AG20443 (cell line): ENCODE measurements around the gene PTBP1.
A peak's percentile ranks its signal among the peaks of the same experiment; 100 is the strongest.
"Not testable (repeated sequence)": the region's sequence is repeated elsewhere in the genome, so short reads cannot be mapped to it uniquely, and the experiment has no call there.

Experiments
- DNase-seq: peaks from one replicate; pipeline ENCODE4 v3.0.0; 2012; ENCODE audit warnings: low spot score, mixed read lengths

Gene PTBP1

DNA sequence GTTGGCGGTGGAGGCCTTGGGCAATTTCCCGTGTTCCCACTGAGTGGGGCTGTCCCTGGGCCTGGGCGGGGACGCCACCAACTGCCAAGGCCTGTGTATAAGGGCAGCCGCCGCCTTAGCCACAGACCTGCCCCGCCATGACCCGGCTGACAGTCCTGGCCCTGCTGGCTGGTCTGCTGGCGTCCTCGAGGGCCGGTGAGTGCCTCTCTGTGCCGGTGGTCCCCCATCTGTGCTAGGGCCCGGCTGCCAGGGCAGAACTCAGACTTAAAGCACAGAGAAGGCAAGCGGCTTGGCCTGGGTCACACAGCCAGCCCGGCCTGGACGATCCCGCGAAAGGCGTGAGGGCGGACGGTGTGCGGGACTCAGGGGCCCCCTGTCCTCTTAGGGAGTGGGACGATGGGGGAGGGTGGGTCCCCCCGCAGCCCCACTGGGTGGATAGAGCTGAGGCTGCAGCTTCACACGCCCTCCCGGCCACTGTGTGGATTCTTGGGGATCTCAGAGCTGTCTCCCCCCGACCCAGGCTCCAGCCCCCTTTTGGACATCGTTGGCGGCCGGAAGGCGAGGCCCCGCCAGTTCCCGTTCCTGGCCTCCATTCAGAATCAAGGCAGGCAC lies 30.6 kb downstream of the PTBP1 start, which contains the start of gene AZU1:
Gene AZU1, plus strand, starts transcription at position 128 of the 612 bp plus-strand sequence. Its CDS starts 10 bp downstream, at position 138.
- peak; percentile 45 for DNase-seq

DNA sequence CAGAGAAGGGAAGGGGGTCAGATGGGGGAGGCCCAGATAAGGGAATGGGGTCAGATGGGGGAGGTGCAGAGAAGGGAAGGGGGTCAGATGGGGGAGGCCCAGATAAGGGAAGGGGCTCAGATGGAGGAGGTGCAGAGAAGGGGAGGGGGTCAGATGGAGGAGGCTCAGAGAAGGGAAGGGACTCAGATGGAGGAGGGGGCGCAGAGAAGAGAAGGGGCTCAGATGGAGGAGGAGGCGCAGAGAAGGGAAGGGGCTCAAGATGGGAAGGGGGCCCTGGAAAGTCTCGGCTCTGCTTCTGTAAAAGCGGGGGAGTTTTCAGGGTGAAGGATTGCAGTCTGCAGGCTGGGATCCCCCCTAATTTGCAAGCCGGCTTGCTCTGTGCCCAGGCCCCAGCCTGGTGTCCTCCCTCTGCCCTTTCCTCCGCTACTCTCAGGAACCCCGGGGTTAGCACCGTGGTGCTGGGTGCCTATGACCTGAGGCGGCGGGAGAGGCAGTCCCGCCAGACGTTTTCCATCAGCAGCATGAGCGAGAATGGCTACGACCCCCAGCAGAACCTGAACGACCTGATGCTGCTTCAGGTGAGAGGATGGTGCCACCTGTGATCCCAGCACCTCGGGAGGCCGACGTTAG lies 32.0 kb downstream of the PTBP1 start:
- no peak for DNase-seq

DNA sequence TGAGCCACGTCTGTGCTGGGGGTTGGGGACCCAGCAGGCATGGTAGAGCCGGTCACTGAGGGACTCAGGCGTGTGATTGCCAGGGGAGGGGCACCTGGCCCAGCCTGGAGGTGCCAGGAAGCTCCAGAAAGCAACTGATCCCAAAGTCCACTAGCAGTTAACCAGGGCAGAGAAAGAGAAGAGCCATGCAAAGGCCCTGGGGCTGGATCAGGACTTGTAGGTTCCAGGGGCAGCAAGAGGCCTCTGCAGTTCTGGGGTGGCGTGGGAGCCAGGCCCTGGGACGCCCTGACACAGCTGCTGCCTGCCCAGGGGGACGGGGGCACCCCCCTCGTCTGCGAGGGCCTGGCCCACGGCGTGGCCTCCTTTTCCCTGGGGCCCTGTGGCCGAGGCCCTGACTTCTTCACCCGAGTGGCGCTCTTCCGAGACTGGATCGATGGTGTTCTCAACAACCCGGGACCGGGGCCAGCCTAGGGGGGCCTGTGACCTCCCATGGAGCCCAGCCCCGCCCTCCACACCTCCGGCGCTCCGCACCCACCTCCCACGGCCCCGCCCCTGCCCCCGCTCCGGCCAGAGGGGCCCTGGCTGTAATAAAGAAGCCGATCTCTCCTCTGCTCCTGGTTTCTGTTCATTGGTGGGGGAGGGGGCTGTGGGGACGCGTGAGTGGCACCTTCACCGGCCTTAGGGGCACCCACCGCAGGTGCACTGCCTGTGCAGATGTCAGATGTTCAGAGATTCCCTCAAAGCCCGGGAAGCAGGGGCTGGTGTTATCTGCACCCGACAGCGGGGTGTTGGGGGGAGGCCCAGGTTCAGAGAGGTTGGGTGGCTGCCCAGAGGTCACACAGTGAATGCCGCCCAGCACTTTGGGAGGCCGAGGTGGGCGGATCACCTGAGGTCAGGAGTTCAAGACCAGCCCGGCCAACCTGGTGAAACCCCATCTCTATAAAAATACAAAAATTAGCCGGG lies 34.4 kb downstream of the PTBP1 start:
- DNase-seq: no peak

DNA sequence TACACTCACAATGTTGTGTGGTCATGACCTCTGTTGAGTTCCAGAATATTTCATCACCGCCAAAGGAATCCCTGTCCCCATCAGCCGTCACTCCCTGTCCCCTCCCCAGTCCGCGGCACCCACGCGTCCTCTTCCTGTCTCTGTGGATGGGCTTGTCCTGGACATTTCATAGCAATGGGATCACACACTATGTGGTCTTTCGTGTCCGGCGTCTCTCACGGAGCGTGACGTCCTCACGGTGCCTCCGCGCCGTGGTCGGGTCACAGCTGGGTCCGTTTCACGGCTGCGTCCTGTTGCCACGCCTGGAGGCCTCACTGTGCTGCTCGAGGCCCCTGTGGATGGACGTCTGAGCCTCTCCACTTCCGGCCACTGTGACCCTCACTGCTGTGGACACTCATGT lies 37.0 kb downstream of the PTBP1 start:
- no peak for DNase-seq

DNA sequence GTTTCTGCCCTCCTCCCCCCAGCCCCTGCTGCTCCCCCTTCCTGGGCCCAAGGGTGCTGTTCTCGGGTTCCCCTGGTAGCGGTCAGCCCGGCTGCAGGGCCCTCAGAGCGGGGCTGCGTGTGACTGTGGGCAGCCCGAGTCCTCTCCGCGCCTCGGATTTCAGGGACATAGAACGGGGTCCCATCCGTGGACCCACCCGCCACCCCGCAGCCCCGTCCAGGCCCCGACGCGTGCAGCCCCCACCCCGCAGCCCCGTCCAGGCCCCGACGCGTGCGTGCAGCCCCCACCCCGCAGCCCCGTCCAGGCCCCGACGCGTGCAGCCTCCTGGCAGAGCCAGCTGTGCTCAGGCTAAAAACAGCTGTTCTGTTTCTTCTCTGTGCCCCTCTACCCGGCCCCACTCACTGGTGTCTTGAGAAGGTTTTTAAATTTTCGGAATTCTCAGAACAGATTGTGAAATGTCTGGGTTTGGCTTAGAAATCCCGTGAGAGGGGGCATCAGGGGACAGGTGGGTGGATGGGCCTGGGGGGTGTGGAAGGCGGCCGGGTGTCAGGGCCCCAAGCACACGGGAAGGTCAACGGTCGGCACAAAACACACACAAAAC lies 38.1 kb downstream of the PTBP1 start:
- DNase-seq: no peak

DNA sequence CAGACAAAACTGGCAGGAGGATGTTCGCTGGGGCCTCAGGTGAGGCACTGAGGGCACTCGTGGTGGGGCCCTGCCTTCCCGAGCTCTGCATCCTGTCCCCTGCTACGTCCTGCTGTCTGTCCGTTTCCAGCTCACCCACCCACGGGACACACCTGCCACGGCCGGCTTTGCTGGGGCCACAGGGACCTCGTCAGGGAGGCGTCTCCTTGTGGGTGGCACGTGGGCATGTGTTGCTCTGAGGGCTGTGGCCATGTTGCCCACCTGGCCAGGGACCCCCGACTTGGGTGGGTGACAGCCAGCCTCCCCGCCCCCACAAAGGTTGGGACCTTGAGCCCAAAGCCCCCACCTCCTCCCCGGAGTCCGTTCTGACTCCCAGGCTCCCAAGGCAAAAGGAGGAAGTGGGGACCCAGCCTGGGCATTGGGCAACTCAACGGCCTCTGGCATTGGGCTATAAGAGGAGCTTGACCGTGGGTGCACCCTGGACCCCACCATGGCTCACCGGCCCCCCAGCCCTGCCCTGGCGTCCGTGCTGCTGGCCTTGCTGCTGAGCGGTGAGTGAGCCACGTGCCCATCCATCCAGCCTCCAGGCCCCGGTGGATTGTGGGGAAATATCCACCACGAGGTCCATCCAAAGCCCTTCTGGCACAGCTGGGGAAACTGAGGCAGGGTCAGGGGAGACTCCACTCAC lies 43.4 kb downstream of the PTBP1 start, which contains the start of gene PRTN3:
Gene PRTN3, plus strand, starts transcription at position 481 of the 688 bp plus-strand sequence. Its CDS starts 10 bp downstream, at position 491.
- DNase-seq: no peak

DNA sequence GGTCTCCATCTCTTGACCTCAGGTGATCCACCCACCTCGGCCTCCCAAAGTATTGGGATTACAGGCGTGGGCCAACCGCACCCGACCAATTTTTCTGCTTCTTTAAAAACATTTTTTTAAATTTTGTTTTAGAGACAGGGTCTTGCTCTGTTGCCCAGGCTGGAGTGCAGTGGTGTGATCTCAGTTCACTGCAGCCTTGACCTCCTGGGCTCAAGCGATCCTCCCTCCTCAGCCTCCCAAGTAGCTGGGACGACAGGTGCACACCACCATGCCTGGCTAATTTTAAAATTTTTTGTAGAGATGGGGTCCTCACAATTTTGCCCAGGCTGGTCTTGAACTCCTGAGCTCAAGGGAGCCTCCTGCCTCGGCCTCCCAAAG lies 45.5 kb downstream of the PTBP1 start:
- not testable (repeated sequence) for DNase-seq

DNA sequence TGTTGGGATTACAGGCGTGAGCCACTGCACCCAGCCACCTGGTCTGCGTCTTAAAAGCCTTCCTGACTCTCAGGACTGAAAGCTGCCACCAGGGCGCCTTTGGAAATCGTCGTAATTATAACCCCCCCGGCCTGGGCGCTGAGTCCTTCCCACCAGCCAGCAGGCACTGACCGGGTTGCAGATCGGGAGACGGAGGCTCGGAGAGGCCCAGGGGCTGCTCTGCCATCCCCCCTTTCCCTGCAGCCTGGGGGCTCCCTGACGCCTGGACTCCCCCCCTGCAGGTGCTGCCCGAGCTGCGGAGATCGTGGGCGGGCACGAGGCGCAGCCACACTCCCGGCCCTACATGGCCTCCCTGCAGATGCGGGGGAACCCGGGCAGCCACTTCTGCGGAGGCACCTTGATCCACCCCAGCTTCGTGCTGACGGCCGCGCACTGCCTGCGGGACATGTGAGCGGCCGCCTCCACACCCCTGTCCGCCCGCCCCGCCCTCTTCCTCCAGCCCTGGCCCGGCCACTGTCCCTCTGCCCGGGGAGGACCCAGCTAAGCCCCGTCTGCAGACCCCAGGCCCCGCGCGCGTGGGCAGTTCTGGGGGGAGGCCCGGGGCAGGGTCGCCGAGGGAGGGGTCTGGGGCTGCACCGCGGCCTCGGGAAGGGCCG lies 46.1 kb downstream of the PTBP1 start:
- no peak for DNase-seq

DNA sequence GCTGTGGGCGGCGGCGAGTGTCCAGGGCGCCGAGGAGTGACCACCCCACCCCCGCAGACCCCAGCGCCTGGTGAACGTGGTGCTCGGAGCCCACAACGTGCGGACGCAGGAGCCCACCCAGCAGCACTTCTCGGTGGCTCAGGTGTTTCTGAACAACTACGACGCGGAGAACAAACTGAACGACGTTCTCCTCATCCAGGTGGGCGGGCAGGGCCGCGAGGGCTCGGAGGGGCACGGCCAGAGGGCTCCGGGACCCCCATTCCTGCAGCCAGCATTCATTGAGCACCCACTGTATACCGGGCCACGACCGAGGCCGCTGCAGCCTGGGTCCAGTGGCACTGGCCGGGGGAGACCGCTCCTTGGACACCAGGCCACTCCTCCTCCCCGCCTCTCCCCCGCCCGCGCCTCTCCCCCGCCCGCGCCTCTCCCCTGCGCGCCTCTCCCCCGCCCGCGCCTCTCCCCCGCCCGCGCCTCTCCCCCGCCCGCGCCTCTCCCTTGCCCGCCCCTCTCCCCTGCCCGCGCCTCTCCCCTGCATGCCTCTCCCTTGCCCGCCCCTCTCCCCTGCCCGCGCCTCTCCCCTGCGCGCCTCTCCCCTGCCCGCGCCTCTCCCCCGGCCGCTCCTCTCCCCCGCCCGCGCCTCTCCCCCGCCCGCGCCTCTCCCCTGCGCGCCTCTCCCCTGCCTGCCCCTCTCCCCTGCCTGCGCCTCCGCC lies 46.7 kb downstream of the PTBP1 start:
- no peak for DNase-seq

DNA sequence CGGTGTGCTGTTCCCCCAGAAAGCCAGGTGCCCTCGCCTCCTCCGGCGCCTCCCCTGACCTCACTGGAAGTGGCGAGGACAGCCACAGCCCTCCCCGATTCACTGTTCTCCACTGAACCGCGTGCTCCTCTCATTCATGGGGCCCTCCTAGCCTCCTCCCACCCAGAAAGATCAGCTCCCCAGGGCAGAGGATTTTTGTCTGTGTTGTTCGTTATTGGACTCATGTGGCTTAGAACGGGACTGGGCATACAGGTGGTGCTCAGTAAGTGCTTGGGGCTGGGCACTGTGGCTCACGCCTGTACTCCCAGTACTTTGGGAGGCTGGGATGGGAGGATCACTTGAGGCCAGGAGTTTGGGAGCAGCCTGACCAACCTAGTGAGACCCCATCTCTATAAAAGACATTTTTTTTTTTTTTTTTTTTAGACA lies 47.3 kb downstream of the PTBP1 start:
- no peak for DNase-seq

DNA sequence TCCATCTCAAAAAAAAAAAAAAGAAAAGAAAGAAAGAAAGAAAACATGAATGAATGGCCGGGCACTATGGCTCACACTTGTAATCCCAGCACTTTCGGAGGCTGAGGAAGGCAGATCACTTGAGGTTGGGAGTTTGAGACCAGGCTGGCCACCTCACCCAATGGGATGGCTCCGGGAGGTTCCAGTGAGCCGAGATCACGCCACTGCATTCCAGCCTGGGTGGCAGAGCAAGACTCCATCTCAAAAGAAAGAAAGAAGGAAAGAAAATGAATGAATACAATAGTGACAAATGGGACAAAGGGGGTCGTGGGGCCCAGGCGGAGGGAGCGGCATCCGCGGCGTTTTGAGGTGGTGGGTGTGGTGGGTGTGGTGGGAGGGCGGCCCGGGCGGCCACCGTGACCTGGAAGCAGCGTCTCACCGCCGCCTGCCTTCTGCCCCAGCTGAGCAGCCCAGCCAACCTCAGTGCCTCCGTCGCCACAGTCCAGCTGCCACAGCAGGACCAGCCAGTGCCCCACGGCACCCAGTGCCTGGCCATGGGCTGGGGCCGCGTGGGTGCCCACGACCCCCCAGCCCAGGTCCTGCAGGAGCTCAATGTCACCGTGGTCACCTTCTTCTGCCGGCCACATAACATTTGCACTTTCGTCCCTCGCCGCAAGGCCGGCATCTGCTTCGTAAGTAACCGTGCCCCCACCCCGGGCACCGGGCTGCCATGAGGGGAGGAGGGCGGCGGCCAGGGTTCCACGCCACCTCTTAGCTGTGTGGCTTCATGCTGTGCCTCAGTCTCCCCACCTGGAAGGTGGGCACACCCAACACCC lies 48.7 kb downstream of the PTBP1 start:
- DNase-seq: no peak

DNA sequence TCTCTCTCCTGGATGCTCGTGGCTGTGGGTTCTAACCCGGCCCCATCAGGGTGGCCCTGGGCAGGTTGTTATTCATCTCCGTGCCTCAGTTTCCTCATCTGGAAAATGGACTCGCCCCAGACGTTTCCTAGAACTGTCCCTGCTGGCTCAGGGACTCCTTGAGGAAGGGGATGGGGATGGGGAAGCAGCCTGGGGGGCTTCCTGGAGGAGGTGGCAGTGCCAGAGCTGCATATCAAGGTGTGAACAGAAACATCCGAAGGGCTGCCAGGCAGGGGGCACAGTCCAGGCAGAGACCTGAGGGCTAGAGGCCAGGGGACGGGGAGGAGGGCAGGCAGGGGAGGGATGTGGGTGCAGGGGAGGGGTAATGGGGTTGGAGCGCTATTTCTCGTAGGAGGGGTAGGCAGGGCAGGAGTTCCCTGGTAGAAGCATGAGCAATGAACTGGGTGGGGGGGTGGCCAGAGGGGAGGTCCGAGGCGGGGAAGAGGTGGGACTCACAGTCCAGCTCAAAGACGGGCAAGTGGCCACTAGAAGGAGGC lies 51.2 kb downstream of the PTBP1 start:
- no peak for DNase-seq

DNA sequence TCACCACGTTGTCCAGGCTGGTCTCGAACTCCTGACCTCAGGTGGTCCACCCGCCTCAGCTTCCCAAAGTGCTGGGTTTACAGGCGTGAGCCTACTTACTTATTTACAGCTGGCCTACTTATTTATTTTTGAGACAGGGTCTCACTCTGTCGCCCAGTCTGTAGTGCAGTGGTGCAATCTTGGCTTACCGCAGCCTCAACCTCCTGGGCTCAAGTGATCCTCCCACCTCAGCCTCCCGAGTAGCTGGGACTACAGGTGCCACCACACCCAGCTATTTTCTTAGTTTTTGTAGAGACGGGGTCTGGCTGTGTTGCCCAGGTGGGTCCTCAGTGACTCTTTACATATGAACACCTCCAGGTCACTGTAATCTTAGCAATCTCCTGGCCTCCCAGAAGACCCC lies 51.9 kb downstream of the PTBP1 start:
- not testable (repeated sequence) for DNase-seq

DNA sequence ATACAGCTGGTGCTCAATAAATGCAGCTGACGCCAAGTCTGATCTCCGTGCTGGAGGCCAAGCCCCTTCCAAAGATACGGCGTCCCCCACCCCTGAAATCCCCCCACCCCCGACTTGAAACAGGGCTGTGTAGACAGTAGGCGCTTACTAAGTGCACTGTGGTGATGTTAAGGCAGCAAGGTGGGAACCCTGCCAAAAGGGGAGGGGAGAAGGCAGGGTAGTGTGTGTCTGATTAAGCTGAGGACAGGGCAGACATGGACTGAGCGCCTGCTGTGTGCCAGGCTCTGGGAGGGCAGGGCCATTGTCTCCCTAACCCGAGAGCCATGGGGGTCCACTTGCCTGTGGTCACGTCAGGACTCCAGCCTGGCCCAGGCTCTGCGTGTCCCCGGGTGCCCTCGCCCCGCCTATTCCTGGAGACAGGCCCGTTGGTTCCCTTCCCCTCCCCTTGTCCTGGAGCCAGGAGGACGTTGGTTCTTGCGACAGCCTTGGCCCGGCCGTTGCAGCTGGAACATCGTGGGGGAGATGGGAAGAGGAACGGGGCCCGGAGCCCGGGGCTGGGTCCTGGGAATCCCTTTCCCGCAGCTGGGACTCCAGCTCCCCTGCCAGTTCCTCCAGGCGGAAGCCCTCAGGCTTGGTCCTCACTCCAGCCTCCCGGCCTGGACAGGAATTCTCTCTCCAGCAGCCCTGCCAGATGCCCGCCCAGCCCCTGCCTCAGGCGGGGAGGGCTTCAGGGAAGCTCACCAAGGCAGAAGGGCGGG lies 53.1 kb downstream of the PTBP1 start:
- DNase-seq: peak; percentile 95

DNA sequence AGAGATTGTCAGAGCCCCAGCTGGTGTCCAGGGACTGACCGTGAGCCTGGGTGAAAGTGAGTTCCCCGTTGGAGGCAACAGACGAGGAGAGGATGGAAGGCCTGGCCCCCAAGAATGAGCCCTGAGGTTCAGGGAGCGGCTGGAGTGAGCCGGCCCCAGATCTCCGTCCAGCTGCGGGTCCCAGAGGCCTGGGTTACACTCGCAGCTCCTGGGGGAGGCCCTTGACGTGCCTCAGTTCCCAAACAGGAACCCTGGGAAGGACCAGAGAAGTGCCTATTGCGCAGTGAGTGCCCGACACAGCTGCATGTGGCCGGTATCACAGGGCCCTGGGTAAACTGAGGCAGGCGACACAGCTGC lies 53.7 kb downstream of the PTBP1 start:
- no peak for DNase-seq

DNA sequence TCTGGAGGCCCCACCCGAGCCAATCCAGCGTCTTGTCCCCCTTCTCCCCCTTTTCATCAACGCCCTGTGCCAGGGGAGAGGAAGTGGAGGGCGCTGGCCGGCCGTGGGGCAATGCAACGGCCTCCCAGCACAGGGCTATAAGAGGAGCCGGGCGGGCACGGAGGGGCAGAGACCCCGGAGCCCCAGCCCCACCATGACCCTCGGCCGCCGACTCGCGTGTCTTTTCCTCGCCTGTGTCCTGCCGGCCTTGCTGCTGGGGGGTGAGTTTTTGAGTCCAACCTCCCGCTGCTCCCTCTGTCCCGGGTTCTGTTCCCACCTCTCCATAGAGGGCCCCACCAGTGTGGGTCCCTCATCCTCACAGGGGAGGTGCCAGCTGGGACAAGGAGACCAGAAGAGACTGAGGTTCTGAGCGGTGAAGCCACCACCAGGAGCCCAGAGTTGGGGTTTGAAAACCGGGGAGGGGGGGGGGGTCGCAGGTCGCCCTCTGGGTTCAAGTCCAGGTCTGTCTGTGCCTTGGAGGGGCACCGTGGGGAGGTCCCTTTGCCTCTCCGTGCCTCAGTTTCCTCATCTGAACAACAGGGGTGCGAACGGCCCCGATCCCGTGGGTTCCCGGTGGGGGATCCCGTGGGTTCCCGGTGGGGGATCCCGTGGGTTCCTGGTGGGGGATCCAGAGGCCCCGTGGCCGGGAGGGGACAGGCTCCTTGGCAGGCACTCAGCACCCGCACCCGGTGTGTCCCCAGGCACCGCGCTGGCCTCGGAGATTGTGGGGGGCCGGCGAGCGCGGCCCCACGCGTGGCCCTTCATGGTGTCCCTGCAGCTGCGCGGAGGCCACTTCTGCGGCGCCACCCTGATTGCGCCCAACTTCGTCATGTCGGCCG lies 55.1 kb downstream of the PTBP1 start, which contains the start of gene ELANE:
Gene ELANE, plus strand, starts transcription at position 168 of the 878 bp plus-strand sequence. Its CDS starts 26 bp downstream, at position 194.
- no peak for DNase-seq

DNA sequence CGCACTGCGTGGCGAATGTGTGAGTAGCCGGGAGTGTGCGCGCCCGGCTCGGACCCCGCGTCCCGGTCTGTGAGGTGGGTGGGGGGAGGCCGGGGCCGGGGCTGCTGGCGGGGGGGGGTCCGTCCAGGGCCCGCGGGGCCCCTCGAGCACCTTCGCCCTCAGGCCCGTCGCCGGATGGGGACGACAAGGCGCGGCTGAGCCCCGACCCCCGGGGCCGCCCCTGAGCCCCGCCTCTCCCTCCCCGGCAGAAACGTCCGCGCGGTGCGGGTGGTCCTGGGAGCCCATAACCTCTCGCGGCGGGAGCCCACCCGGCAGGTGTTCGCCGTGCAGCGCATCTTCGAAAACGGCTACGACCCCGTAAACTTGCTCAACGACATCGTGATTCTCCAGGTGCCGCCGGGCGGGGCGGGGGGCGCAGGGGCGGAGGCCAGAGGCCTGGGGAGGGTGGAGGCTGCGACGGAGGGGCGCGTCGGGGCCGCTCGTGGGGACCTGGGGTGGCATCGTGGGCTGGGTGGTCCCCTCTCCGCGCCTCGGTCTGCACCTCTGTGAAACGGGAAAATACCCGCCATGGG lies 55.8 kb downstream of the PTBP1 start:
- no peak for DNase-seq
